Testis (tissue), 3 donors: ENCODE data around the gene SENP1. TPM values are rescaled to one million over a fixed set of nuclear protein-coding genes. Genes with fewer than 3 reads are reported as not detected.

Experiments
- DNase-seq: peaks from one replicate; pipeline ENCODE4 v3.0.0-alpha.2; 2019
- H3K27ac ChIP-seq, 2 donors: fragments of 200-600 bp; sonication (generic); one replicate each; pipeline ENCODE4 v1.5.1; 2019
- H3K27me3 ChIP-seq: fragments of 200-600 bp; sonication (generic); one replicate; pipeline ENCODE4 v1.5.1; 2019
- H3K36me3 ChIP-seq: fragments of 200-600 bp; sonication (generic); one replicate; pipeline ENCODE4 v1.5.1; 2017; ENCODE audit warnings: low read depth; ENCODE audit errors: missing control alignments
- H3K4me1 ChIP-seq: fragments of 200-600 bp; sonication (generic); one replicate; pipeline ENCODE4 v1.5.1; 2019
- H3K4me3 ChIP-seq, 2 donors: fragments of 200-600 bp; sonication (generic); one replicate each; pipeline ENCODE4 v1.5.1; 2017 to 2019
- H3K9me3 ChIP-seq: fragments of 200-600 bp; sonication (generic); one replicate; pipeline ENCODE4 v1.5.1; 2017
- CTCF ChIP-seq, 3 experiments: fragments of 450-650 bp in 2 of 3; fragments of 200-600 bp in 1 of 3; sonication (generic) in 1 of 3; IDR thresholded peaks; one replicate each; pipeline ENCODE4 v1.5.1; 2016 to 2019; ENCODE audit warnings: antibody characterized with exemption in 3 of 3, mild to moderate bottlenecking in 2 of 3, moderate library complexity in 1 of 3
- POLR2A ChIP-seq: fragments of 450-650 bp; IDR thresholded peaks from one replicate; pipeline ENCODE4 v1.6.1; 2017; ENCODE audit warnings: antibody characterized with exemption, mild to moderate bottlenecking, moderate library complexity
- WGBS, 2 donors: methylation state at CpG; one replicate each; pipeline ENCODE4 v1.1.5; 2018; 5-methylcytosine and 5-hydroxymethylcytosine counted together
- intact Hi-C: fragments of 100-400 bp; cut with DNase I; formaldehyde crosslinking; loops from one replicate; pipeline ENCODE4 v1.15.1; 2023; ENCODE audit warnings: low total_unique reads
- polyA plus RNA-seq: library from polyadenylated mRNA; stranded (reverse); fragments of 350-450 nt; fragmentation: Illumina TruSeq; extraction: RNeasy Lipid Tissue Mini Kit (QIAGEN cat#74804); gene quantifications from one replicate; pipeline ENCODE4 v1.2.3, GENCODE V29; 2014; ENCODE audit warnings: low read depth, low replicate concordance; ENCODE audit not compliant: insufficient read depth
- total RNA-seq, 2 donors: library from RNA; depleted of rRNA; stranded (reverse); fragments of >200 nt; gene quantifications; one replicate each; pipeline ENCODE4 v1.2.3, GENCODE V29; 2016

SENP1 gene
- total and polyA plus RNA-seq, 3 donors from 2014 or later = 84.2 to 148 (median 105) TPM

- Histone ChIP-seq H3K27me3 (no peaks in the 10 kb centered on the region), H3K27ac (no peak overlapping the region), H3K9me3 (no peaks in the 10 kb centered on the region), H3K4me3 (no peak overlapping the region), H3K36me3 (no peaks in the 10 kb centered on the region), H3K4me1 (peaks cover 9% of the 10 kb centered on the region)
- DNase-seq = no peak
- intact Hi-C loops = no loop called here
- WGBS, 2 donors = 90 to 99% methylated on average over 2 of the region's 2 CpGs
- TF ChIP-seq POLR2A = no peak
Measured at GRCh38 chr12:48122065-48122834, 16.4 kb upstream of the SENP1 start.

- peaks cover 9% of the 10 kb centered on the region for H3K4me1 ChIP-seq
- no peaks in the 10 kb centered on the region for H3K27me3 ChIP-seq
- DNase-seq = no peak
- no peak for TF ChIP-seq CTCF (IDR thresholded peaks at IDR 0.05)
- TF ChIP-seq POLR2A = no peak
- H3K4me3 ChIP-seq = no peak overlapping the region
- 93 to 100% methylated on average over 1 of the region's 1 CpG for WGBS, 2 donors
- no peaks in the 10 kb centered on the region for H3K36me3 ChIP-seq
- H3K27ac ChIP-seq = no peak overlapping the region
- intact Hi-C loops = no loop called here
- no peaks in the 10 kb centered on the region for H3K9me3 ChIP-seq
Measured at GRCh38 chr12:48121522-48121921, 15.6 kb upstream of the SENP1 start.

GRCh38 chr12:48119834-48120195, 13.9 kb upstream of the SENP1 start:
- WGBS, 2 donors = 1 to 2% methylated on average over 5 of the region's 5 CpGs
- TF ChIP-seq POLR2A (no peak), CTCF (IDR thresholded peaks at IDR 0.05) (no peak)
- intact Hi-C loops = no loop called here
- H3K9me3 ChIP-seq = no peaks in the 10 kb centered on the region
- H3K36me3 ChIP-seq = no peaks in the 10 kb centered on the region
- H3K4me3 ChIP-seq = peak overlapping the region; percentile 61 to 83
- no peaks in the 10 kb centered on the region for H3K27me3 ChIP-seq
- H3K27ac ChIP-seq = peak overlapping the region; percentile 59 to 73
- no peak for DNase-seq
- H3K4me1 ChIP-seq = peaks cover 9% of the 10 kb centered on the region

- Histone ChIP-seq H3K36me3 (no peaks in the 10 kb centered on the region), H3K4me1 (peaks cover 9% of the 10 kb centered on the region), H3K4me3 (peak within 1 kb of the TSS; percentile 61 to 83), H3K27ac (peak within 1 kb of the TSS; percentile 59 to 73), H3K9me3 (no peaks in the 10 kb centered on the region), H3K27me3 (no peaks in the 10 kb centered on the region)
- DNase-seq = peak; percentile 94
- intact Hi-C loops = no loop called here
- TF ChIP-seq POLR2A (no peak), CTCF (IDR thresholded peaks at IDR 0.05) (no peak)
- WGBS, 2 donors = 1% methylated on average over 20 of the region's 20 CpGs
Measured at GRCh38 chr12:48119078-48119833, 13.4 kb upstream of the SENP1 start, which contains the start of gene PFKM. PFKM (plus strand) TSS chr12:48119364; CDS start chr12:48122775, 3,411 bp downstream.

- Histone ChIP-seq H3K27ac (peak overlapping the region; percentile 59 to 73), H3K36me3 (no peaks in the 10 kb centered on the region), H3K9me3 (no peaks in the 10 kb centered on the region), H3K4me3 (peak overlapping the region in 1 of 2 donors; percentile 83), H3K27me3 (no peaks in the 10 kb centered on the region), H3K4me1 (peaks cover 9% of the 10 kb centered on the region)
- intact Hi-C loops = no loop called here
- 21 to 33% methylated on average over 3 of the region's 3 CpGs for WGBS, 2 donors
- no peak for DNase-seq
- TF ChIP-seq CTCF (IDR thresholded peaks at IDR 0.05) = no peak
- no peak for TF ChIP-seq POLR2A
Measured at GRCh38 chr12:48118284-48118871, 12.5 kb upstream of the SENP1 start.
